ENCODE data around the gene ADGRF4.
"Not testable (repeated sequence)": the region's sequence is repeated elsewhere in the genome, so short reads cannot be mapped to it uniquely, and the experiment has no call there.

Gene ADGRF4

GRCh38 chr6:47734831-47735481, 36.6 kb downstream of the ADGRF4 start:
- no peak for DNase-seq (ENCODE audit: low read depth in 2 of 2, low spot score in 1 of 2)

- DNase-seq (ENCODE audit: low read depth in 2 of 2, low spot score in 1 of 2) = no peak
Measured at GRCh38 chr6:47736083-47736700, 37.8 kb downstream of the ADGRF4 start.

- DNase-seq (ENCODE audit: low read depth in 2 of 2, low spot score in 1 of 2) = no peak
Measured at GRCh38 chr6:47737406-47737805, 39.0 kb downstream of the ADGRF4 start.

GRCh38 chr6:47740714-47741113, 42.3 kb downstream of the ADGRF4 start:
- no peak for DNase-seq (ENCODE audit: low read depth in 2 of 2, low spot score in 1 of 2)

GRCh38 chr6:47741807-47742206, 43.4 kb downstream of the ADGRF4 start:
- DNase-seq (ENCODE audit: low read depth in 2 of 2, low spot score in 1 of 2) = no peak

GRCh38 chr6:47743744-47744143, 45.4 kb downstream of the ADGRF4 start:
- DNase-seq (ENCODE audit: low read depth in 2 of 2, low spot score in 1 of 2) = no peak

- DNase-seq (ENCODE audit: low read depth in 2 of 2, low spot score in 1 of 2) = not testable (repeated sequence)
Measured at GRCh38 chr6:47745269-47745668, 46.9 kb downstream of the ADGRF4 start.

- no peak for DNase-seq (ENCODE audit: low read depth in 2 of 2, low spot score in 1 of 2)
Measured at GRCh38 chr6:47749757-47750156, 51.4 kb downstream of the ADGRF4 start.

- DNase-seq (ENCODE audit: low read depth in 2 of 2, low spot score in 1 of 2) = no peak
Measured at GRCh38 chr6:47752801-47753200, 54.4 kb downstream of the ADGRF4 start.

GRCh38 chr6:47759364-47759763, 61.0 kb downstream of the ADGRF4 start:
- DNase-seq (ENCODE audit: low read depth in 2 of 2, low spot score in 1 of 2) = no peak

GRCh38 chr6:47762502-47762901, 64.1 kb downstream of the ADGRF4 start:
- DNase-seq (ENCODE audit: low read depth in 2 of 2, low spot score in 1 of 2) = no peak

GRCh38 chr6:47766445-47766844, 68.1 kb downstream of the ADGRF4 start:
- no peak for DNase-seq (ENCODE audit: low read depth in 2 of 2, low spot score in 1 of 2)

- DNase-seq (ENCODE audit: low read depth in 2 of 2, low spot score in 1 of 2) = no peak
Measured at GRCh38 chr6:47767102-47767501, 68.7 kb downstream of the ADGRF4 start.

- DNase-seq (ENCODE audit: low read depth in 2 of 2, low spot score in 1 of 2) = no peak
Measured at GRCh38 chr6:47769982-47770381, 71.6 kb downstream of the ADGRF4 start.
